ENCODE data around the gene MYO1B. TPM values are rescaled to one million over a fixed set of nuclear protein-coding genes. Genes with fewer than 3 reads are reported as not detected.

MYO1B gene
- polyA plus RNA-seq, 3 donors: 0.01 TPM; not detected in 2

DNA sequence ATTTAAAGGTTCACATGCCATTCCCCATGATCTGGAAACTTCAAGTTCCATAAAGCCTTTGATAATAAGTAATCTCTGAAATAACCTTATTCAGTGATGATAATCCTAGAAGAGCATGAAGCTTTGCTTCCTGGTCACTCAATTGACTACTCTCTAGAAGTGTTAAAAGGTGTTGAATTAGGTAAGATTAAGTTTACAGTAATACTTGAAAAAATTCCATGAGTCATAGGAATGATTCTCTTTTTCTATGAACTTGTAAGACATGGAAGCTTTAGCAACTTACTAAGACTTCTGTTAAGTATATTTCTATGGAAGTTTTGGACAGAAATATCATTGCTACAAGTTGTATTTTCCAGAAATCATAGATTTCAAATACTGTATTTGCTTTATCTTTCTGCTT, 100.6 kb downstream of the MYO1B start:
- H4K20me1 ChIP-seq (ENCODE audit: insufficient read depth, low read length): no peaks in the 10 kb centered on the region
- H3K27me3 ChIP-seq (ENCODE audit: control insufficient read depth in 2 of 2, insufficient read depth in 2 of 2, low read length in 2 of 2): no peaks in the 10 kb centered on the region
- H3K27ac ChIP-seq (ENCODE audit: low read depth in 1 of 2, low read length in 2 of 2): no peak overlapping the region
- no peak overlapping the region for H3K27ac Mint-ChIP-seq
- H3K9ac ChIP-seq (ENCODE audit: insufficient read depth, low read length, poor library complexity, severe bottlenecking): no peak overlapping the region
- no peak overlapping the region for H2AFZ ChIP-seq (ENCODE audit: insufficient read depth, low read depth, low read length, poor library complexity, severe bottlenecking)
- H3K4me3 ChIP-seq (replicated peaks in 1 of 3; ENCODE audit: low read depth in 2 of 3, low read length in 3 of 3): no peak overlapping the region
- H3K79me2 ChIP-seq (ENCODE audit: insufficient read depth, low read length): no peaks in the 10 kb centered on the region
- no peak for TF ChIP-seq CTCF (IDR thresholded peaks at IDR 0.05)
- no peaks in the 10 kb centered on the region for H3K9me3 ChIP-seq (replicated peaks in 1 of 2; ENCODE audit: control insufficient read depth in 1 of 2, insufficient read depth in 1 of 2, low read length in 2 of 2)
- H3K4me3 Mint-ChIP-seq: no peak overlapping the region
- no peaks in the 10 kb centered on the region for H3K36me3 ChIP-seq (replicated peaks in 1 of 2; ENCODE audit: control insufficient read depth in 1 of 2, insufficient read depth in 2 of 2, low read length in 2 of 2)
- no peaks in the 10 kb centered on the region for H3K36me3 Mint-ChIP-seq
- H3K27me3 Mint-ChIP-seq (ENCODE audit: low read depth in 3 of 3): no peaks in the 10 kb centered on the region
- H3K4me1 ChIP-seq (ENCODE audit: control insufficient read depth in 1 of 2, insufficient read depth in 2 of 2, low read length in 2 of 2): no peaks in the 10 kb centered on the region
- intact Hi-C loops (cut with micrococcal nuclease): no loop called here
- H3K9me3 Mint-ChIP-seq: peaks cover 0 to under 1% (median 0%) of the 10 kb centered on the region in 7 donors
- DNase-seq: no peak
- H3K4me1 Mint-ChIP-seq: no peaks in the 10 kb centered on the region
- H3K4me2 ChIP-seq (replicated peaks; ENCODE audit: extremely low read depth, low read length, poor library complexity, severe bottlenecking): no peak overlapping the region

DNA sequence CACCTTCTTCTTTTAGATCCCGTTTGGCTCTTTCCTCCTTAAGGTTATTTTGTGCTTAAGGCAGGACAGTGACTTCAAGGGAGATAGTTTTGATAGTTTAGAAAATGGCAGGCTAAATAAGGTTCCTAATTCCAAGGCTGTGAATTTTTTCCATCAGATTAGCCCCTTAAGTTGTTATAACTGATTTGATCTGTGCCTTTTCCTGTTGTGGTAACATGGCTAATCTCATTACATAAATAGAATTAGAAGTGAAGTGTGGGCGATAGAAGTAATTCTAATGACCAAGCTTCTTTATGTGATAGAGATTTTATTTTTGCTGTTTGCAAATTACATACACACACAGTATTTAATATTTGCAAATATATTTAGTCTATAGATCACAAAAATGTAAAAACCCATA, 102.0 kb downstream of the MYO1B start:
- H3K9me3 Mint-ChIP-seq: no peaks in the 10 kb centered on the region
- WGBS (ENCODE audit: insufficient coverage): no CpG with 5 or more reads among the region's 2 CpGs
- Histone ChIP-seq H2AFZ (ENCODE audit: insufficient read depth, low read depth, low read length, poor library complexity, severe bottlenecking) (no peak overlapping the region), H3K27me3 (ENCODE audit: control insufficient read depth in 2 of 2, insufficient read depth in 2 of 2, low read length in 2 of 2) (no peaks in the 10 kb centered on the region), H3K36me3 (replicated peaks in 1 of 2; ENCODE audit: control insufficient read depth in 1 of 2, insufficient read depth in 2 of 2, low read length in 2 of 2) (no peaks in the 10 kb centered on the region), H3K9me3 (replicated peaks in 1 of 2; ENCODE audit: control insufficient read depth in 1 of 2, insufficient read depth in 1 of 2, low read length in 2 of 2) (no peaks in the 10 kb centered on the region), H3K4me1 (ENCODE audit: control insufficient read depth in 1 of 2, insufficient read depth in 2 of 2, low read length in 2 of 2) (no peaks in the 10 kb centered on the region), H3K4me2 (replicated peaks; ENCODE audit: extremely low read depth, low read length, poor library complexity, severe bottlenecking) (no peak overlapping the region), H3K79me2 (ENCODE audit: insufficient read depth, low read length) (no peaks in the 10 kb centered on the region), H3K4me3 (replicated peaks in 1 of 3; ENCODE audit: low read depth in 2 of 3, low read length in 3 of 3) (no peak overlapping the region), H3K27ac (ENCODE audit: low read depth in 1 of 2, low read length in 2 of 2) (no peak overlapping the region), H3K9ac (ENCODE audit: insufficient read depth, low read length, poor library complexity, severe bottlenecking) (no peak overlapping the region), H4K20me1 (ENCODE audit: insufficient read depth, low read length) (no peaks in the 10 kb centered on the region)
- intact Hi-C loops (cut with micrococcal nuclease): no loop called here
- no peaks in the 10 kb centered on the region for H3K27me3 Mint-ChIP-seq (ENCODE audit: low read depth in 3 of 3)
- no peaks in the 10 kb centered on the region for H3K36me3 Mint-ChIP-seq
- no peak for DNase-seq
- no peak overlapping the region for H3K27ac Mint-ChIP-seq
- no peak overlapping the region for H3K4me3 Mint-ChIP-seq
- H3K4me1 Mint-ChIP-seq: no peaks in the 10 kb centered on the region
- TF ChIP-seq CTCF (IDR thresholded peaks at IDR 0.05): no peak

Measured in CD14-positive monocyte (primary cell).